Brain microvascular endothelial cell (primary cell): Measurements from ENCODE around the gene PNMA6E.

Source experiments
- DNase-seq: peaks from one replicate; pipeline ENCODE4 v3.0.0-alpha.2; 2020
- H3K27ac ChIP-seq: fragments of 250-450 bp; sonication (Bioruptor Pico); 2 replicates; pipeline ENCODE4 v1.5.1; 2020; ENCODE audit warnings: mild to moderate bottlenecking, moderate library complexity
- H3K27me3 ChIP-seq: fragments of 250-450 bp; sonication (Bioruptor Pico); replicated peaks from 2 replicates; pipeline ENCODE4 v1.5.1; 2020; ENCODE audit warnings: mild to moderate bottlenecking
- H3K36me3 ChIP-seq: fragments of 250-450 bp; sonication (Bioruptor Pico); replicated peaks from 2 replicates; pipeline ENCODE4 v1.5.1; 2020; ENCODE audit warnings: mild to moderate bottlenecking
- H3K4me3 ChIP-seq: 2 replicates; pipeline ENCODE4 v1.5.1; 2011; ENCODE audit warnings: low read depth, mild to moderate bottlenecking, control low read depth, low read length, moderate library complexity
- in situ Hi-C: cut with HindIII; loops from 2 replicates; pipeline ENCODE4 v1.10.0; 2017; ENCODE audit warnings: low sequenced_read_pairs, low pct_ligation_motif_present
- TF ChIP-seq, protein P1 (sequence below): IDR thresholded peaks from 2 replicates; pipeline ENCODE4 v1.5.1; 2011; ENCODE audit warnings: low read depth, mild to moderate bottlenecking, moderate library complexity, low read length, control low read depth, inconsistent platforms; ENCODE audit errors: missing control alignments

Gene PNMA6E

DNA sequence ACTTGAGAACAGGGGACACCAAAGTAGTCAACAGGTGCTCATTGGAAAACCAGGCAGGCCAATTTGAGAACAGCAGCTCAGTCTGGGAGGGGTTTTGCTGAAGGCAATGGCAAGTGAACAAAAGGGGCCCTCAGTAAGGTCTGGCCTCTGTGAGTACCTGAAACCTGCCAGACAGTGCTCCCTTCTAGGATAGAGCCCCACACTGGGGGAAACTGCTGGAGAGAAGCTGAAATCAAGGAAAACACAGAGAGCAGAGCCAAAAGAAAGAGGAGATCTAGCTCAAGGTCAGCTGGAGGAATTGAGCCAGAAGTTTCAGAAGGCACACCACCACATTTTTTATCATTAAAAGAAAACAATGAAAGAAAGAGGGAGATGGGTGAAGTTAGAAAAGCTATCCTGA lies 28.2 kb downstream of the PNMA6E start:
- Histone ChIP-seq H3K4me3 (no peak overlapping the region), H3K27me3 (no peaks in the 10 kb centered on the region), H3K27ac (no peak overlapping the region), H3K36me3 (no peaks in the 10 kb centered on the region)
- TF ChIP-seq, protein P1, sequence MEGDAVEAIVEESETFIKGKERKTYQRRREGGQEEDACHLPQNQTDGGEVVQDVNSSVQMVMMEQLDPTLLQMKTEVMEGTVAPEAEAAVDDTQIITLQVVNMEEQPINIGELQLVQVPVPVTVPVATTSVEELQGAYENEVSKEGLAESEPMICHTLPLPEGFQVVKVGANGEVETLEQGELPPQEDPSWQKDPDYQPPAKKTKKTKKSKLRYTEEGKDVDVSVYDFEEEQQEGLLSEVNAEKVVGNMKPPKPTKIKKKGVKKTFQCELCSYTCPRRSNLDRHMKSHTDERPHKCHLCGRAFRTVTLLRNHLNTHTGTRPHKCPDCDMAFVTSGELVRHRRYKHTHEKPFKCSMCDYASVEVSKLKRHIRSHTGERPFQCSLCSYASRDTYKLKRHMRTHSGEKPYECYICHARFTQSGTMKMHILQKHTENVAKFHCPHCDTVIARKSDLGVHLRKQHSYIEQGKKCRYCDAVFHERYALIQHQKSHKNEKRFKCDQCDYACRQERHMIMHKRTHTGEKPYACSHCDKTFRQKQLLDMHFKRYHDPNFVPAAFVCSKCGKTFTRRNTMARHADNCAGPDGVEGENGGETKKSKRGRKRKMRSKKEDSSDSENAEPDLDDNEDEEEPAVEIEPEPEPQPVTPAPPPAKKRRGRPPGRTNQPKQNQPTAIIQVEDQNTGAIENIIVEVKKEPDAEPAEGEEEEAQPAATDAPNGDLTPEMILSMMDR, result no peak
- in situ Hi-C loops, result no loop called here
- no peak for DNase-seq

DNA sequence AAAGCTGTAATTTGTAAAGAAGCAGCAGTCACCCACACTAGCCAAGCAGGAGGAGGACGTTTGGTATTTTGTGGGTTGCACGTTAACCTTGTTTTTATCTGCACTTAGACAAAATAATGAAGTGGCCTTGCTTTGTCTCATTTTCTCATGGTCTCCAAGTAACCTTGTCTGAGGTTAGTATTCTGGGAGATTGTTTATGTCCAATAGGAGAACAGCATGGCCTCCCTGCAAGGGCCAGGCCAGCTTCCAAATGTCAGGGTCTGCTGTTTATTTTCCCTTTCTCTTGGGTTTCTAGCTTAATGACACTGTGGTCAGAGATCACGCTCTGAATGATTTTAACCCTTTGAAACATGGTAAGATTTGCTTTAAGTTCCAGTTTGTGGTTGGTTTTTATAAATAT lies 29.9 kb downstream of the PNMA6E start:
- H3K27me3 ChIP-seq, result no peaks in the 10 kb centered on the region
- TF ChIP-seq, protein P1, result no peak
- in situ Hi-C loops, result no loop called here
- DNase-seq, result no peak
- no peak overlapping the region for H3K27ac ChIP-seq
- H3K36me3 ChIP-seq, result no peaks in the 10 kb centered on the region
- H3K4me3 ChIP-seq, result no peak overlapping the region

DNA sequence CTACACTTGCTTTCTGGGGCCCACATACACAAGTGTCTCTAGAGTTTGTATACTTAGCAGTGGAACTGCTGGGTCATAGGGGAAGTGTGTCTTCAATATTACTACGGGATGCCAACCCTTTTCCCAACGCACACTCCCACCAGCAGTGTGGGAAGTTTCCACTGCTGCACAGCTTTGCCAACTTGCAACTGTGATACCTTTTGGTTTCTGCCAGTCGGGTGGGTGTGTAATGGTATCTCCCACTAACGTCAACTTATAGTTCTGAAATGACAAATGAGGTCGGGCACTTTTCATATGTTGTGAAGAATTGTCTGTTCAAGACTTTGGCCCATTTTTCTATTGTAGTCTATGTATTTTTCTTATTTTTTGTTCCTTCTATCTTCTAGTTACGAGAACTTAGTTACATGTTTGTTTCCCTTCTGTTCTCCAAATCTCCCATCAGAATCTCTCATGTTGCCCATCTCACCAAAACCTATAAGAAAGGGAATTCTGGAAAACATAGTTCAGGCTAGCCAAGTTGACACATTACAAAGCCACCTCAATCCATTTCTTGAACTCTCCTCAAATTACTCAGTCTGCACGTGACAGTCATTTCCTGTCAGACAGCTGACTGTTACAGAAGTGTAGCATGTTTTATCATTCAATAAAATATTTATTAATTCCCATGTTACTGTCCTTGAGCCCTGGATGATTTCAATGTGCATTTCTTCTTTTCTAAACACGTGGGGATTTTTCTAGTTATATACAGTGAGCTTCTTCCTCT lies 30.7 kb downstream of the PNMA6E start:
- DNase-seq, result no peak
- TF ChIP-seq, protein P1, result no peak
- Histone ChIP-seq H3K27ac (no peak overlapping the region), H3K36me3 (no peaks in the 10 kb centered on the region), H3K4me3 (no peak overlapping the region), H3K27me3 (no peaks in the 10 kb centered on the region)
- in situ Hi-C loops, result no loop called here

DNA sequence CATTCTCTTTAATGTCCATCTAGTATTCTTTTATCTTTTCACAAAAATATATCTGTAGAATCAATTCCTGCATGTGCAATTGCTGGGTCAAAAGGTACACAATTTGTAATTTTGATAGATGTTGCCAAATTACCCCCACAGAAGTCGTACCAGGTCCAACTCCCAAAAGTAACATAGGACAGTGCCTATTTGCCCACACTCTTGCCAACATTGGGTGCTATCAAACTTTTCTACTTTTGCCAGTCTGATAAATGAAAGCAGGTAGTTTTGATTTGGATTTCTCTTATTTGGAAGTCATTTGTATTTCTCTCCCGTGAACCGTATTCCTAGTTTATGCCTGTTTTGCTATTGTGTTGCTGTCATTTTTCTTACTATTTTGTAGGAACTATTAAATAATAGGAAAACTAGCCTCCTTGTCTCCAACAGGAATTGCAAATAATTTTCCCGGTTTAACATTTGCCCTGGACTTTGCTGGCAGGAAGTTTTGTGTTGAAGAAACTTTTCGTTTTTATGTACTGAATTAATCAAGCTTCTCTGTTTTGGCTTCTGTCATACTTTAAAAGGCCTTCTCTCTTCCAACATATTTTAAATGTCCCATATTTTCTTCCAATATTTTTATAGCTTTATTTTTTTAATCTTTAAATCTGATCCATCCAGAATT lies 34.1 kb downstream of the PNMA6E start:
- TF ChIP-seq, protein P1, result no peak
- no peak overlapping the region for H3K27ac ChIP-seq
- no peaks in the 10 kb centered on the region for H3K36me3 ChIP-seq
- H3K27me3 ChIP-seq, result no peaks in the 10 kb centered on the region
- DNase-seq, result no peak
- H3K4me3 ChIP-seq, result no peak overlapping the region
- in situ Hi-C loops, result no loop called here

DNA sequence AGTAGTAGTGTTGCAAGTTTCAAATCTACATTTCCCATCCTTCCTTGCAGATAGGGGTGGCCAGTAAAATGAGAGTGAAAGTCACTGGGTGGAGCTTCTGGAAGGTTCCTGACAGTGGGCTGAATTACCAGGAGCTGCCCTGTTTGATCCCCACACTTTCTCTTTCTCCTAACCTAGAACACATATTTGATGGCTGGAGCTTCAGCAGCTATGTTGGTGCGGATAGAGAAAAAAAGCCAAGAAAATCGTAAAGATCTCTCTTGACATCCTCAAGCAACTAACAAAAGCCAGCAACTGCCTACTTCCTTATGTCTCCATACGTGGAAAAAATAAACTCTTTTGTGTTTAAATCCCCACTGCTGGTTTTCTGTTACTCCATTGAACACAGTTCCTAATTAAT lies 35.0 kb downstream of the PNMA6E start:
- DNase-seq, result no peak
- Histone ChIP-seq H3K36me3 (no peaks in the 10 kb centered on the region), H3K4me3 (no peak overlapping the region), H3K27ac (no peak overlapping the region), H3K27me3 (no peaks in the 10 kb centered on the region)
- in situ Hi-C loops, result no loop called here
- TF ChIP-seq, protein P1, result no peak
